ENCODE results near the gene FHOD3.

- TF ChIP-seq MAX (IDR thresholded peaks at IDR 0.05) (no peak), CTCF (IDR thresholded peaks at IDR 0.05; ENCODE audit: control extremely low read depth in 1 of 3, insufficient read depth in 1 of 3, low read depth in 1 of 3, low read length in 3 of 3) (no peak), POLR2AphosphoS5 (IDR thresholded peaks at IDR 0.05; ENCODE audit: low read depth, low read length) (no peak), YY1 (IDR thresholded peaks at IDR 0.05; ENCODE audit: low read depth, low read length) (no peak), SUZ12 (IDR thresholded peaks at IDR 0.05; ENCODE audit: low read length) (no peak), HDAC6 (IDR thresholded peaks at IDR 0.05; ENCODE audit: low read depth, low read length) (no peak), JUN (IDR thresholded peaks at IDR 0.05; ENCODE audit: low read depth, low read length) (no peak)
These were observed 118.1 kb downstream of the FHOD3 start for GRCh38 chr18:36415625-36416024.
